ENCODE measurements around the gene KLHL26.

GRCh38 chr19:18636969-18637629 is at the start of gene KLHL26:
- TF ChIP-seq CTCF (IDR thresholded peaks at IDR 0.05; ENCODE audit: low read length) (no peak), EZH2phosphoT487 (IDR thresholded peaks at IDR 0.05; ENCODE audit: low read length) (no peak), EZH2 (optimal IDR thresholded peaks at IDR 0.05; ENCODE audit: low read depth, low read length) (no peak)

Measured in MM.1S (cell line).